Activated naive CD4-positive, alpha-beta T cell treated with anti-CD3 and anti-CD28 coated beads for 36 hours (primary cell): ENCODE results near the gene CDPF1. TPM values are rescaled to one million over a fixed set of nuclear protein-coding genes. Genes with fewer than 3 reads are reported as not detected.

Source experiments
- CTCF ChIA-PET: fragments of 350-600 bp; sonication (Branson Sonifier 250); formaldehyde crosslinking; loops from one replicate; lab custom pipeline; 2021; ENCODE audit warnings: antibody characterized with exemption; lab: Charles Lee
- DNase-seq: peaks from one replicate; pipeline ENCODE4 v3.0.0-alpha.2; 2020
- H3K27ac Mint-ChIP-seq: one replicate; pipeline ENCODE4 v1.8.0; 2021; ENCODE audit warnings: mild to moderate bottlenecking, mixed read lengths
- H3K27me3 Mint-ChIP-seq: one replicate; pipeline ENCODE4 v1.8.0; 2021; ENCODE audit warnings: low read depth, mixed read lengths
- H3K36me3 Mint-ChIP-seq: one replicate; pipeline ENCODE4 v1.8.0; 2021; ENCODE audit warnings: low read depth, mixed read lengths
- H3K4me1 Mint-ChIP-seq: one replicate; pipeline ENCODE4 v1.8.0; 2021; ENCODE audit warnings: low read depth, mixed read lengths
- H3K4me3 Mint-ChIP-seq: one replicate; pipeline ENCODE4 v1.8.0; 2021; ENCODE audit warnings: mild to moderate bottlenecking, moderate library complexity, mixed read lengths
- H3K9me3 Mint-ChIP-seq: one replicate; pipeline ENCODE4 v1.8.0; 2021; ENCODE audit warnings: mixed read lengths
- intact Hi-C: fragments of 100-400 bp; cut with micrococcal nuclease; formaldehyde crosslinking; loops from one replicate; pipeline ENCODE4 v1.15.1; 2023
- total RNA-seq, 2 experiments: library from RNA; stranded (reverse); gene quantifications; one replicate each; pipeline ENCODE4 v1.2.3, GENCODE V29; 2021

The CDPF1 gene
- total RNA-seq, 2 experiments from 2014 or later, result 6.9 to 8.0 TPM

- intact Hi-C loops, result no loop called here
- Mint-ChIP-seq H3K4me1 (peaks cover 5% of the 10 kb centered on the region), H3K27me3 (peaks cover 65% of the 10 kb centered on the region), H3K36me3 (no peaks in the 10 kb centered on the region), H3K27ac (no peak within 1 kb of the TSS), H3K9me3 (peaks cover 4% of the 10 kb centered on the region), H3K4me3 (no peak within 1 kb of the TSS)
- CTCF ChIA-PET, result no interaction called here
- no peak for DNase-seq
These were observed 13.1 kb upstream of the CDPF1 start, which contains the start of gene PKDREJ for GRCh38 chr22:46263216-46263590. PKDREJ (minus strand) TSS chr22:46263343; CDS start chr22:46263322, 21 bp downstream.

GRCh38 chr22:46262449-46263215 is 12.5 kb upstream of the CDPF1 start:
- Mint-ChIP-seq H3K36me3 (no peaks in the 10 kb centered on the region), H3K27ac (no peak overlapping the region), H3K4me3 (no peak overlapping the region), H3K4me1 (peaks cover 4% of the 10 kb centered on the region), H3K9me3 (peaks cover 6% of the 10 kb centered on the region), H3K27me3 (peaks cover 69% of the 10 kb centered on the region)
- peak; percentile 49 for DNase-seq
- intact Hi-C loops, result no loop called here
- CTCF ChIA-PET, result no interaction called here

- CTCF ChIA-PET, result interaction anchor here (0.6 kb wide), 1 partner anchor 11 kb away, joined by 7 read pairs; no protein-coding TSS in a partner anchor
- Mint-ChIP-seq H3K36me3 (no peaks in the 10 kb centered on the region), H3K4me1 (no peaks in the 10 kb centered on the region), H3K9me3 (peaks cover 6% of the 10 kb centered on the region), H3K27ac (no peak overlapping the region), H3K27me3 (peaks cover 54% of the 10 kb centered on the region), H3K4me3 (no peak overlapping the region)
- DNase-seq, result no peak
- intact Hi-C loops, result no loop called here
These were observed 9.9 kb upstream of the CDPF1 start for GRCh38 chr22:46260038-46260437.

GRCh38 chr22:46259374-46259773 is 9.3 kb upstream of the CDPF1 start:
- Mint-ChIP-seq H3K4me3 (no peak overlapping the region), H3K36me3 (no peaks in the 10 kb centered on the region), H3K27ac (no peak overlapping the region), H3K27me3 (peaks cover 49% of the 10 kb centered on the region), H3K4me1 (peaks cover under 1% of the 10 kb centered on the region), H3K9me3 (peaks cover 5% of the 10 kb centered on the region)
- CTCF ChIA-PET, result no interaction called here
- intact Hi-C loops, result no loop called here
- DNase-seq, result no peak

- CTCF ChIA-PET, result no interaction called here
- Mint-ChIP-seq H3K27me3 (peaks cover 26% of the 10 kb centered on the region), H3K36me3 (no peaks in the 10 kb centered on the region), H3K9me3 (peaks cover 4% of the 10 kb centered on the region), H3K27ac (no peak overlapping the region), H3K4me1 (peaks cover 14% of the 10 kb centered on the region), H3K4me3 (no peak overlapping the region)
- intact Hi-C loops, result no loop called here
- no peak for DNase-seq
These were observed 6.4 kb upstream of the CDPF1 start for GRCh38 chr22:46256358-46256958.

- Mint-ChIP-seq H3K27ac (no peak overlapping the region), H3K4me3 (peak overlapping the region; percentile 80), H3K4me1 (peaks cover 24% of the 10 kb centered on the region), H3K36me3 (no peaks in the 10 kb centered on the region), H3K9me3 (peaks cover 2% of the 10 kb centered on the region), H3K27me3 (no peaks in the 10 kb centered on the region)
- no peak for DNase-seq
- CTCF ChIA-PET, result no interaction called here
- intact Hi-C loops, result loop anchor here (2.0 kb wide), 1 partner anchor 15 kb away; no protein-coding TSS in a partner anchor
These were observed 1.8 kb upstream of the CDPF1 start for GRCh38 chr22:46251816-46252380.

GRCh38 chr22:46251266-46251665 is 1.2 kb upstream of the CDPF1 start:
- DNase-seq, result no peak
- CTCF ChIA-PET, result no interaction called here
- no peaks in the 10 kb centered on the region for H3K36me3 Mint-ChIP-seq
- peaks cover 26% of the 10 kb centered on the region for H3K4me1 Mint-ChIP-seq
- H3K27ac Mint-ChIP-seq, result peak overlapping the region; percentile 41
- H3K27me3 Mint-ChIP-seq, result no peaks in the 10 kb centered on the region
- H3K9me3 Mint-ChIP-seq, result no peaks in the 10 kb centered on the region
- H3K4me3 Mint-ChIP-seq, result peak overlapping the region; percentile 80
- intact Hi-C loops, result no loop called here

- Mint-ChIP-seq H3K4me3 (peak overlapping the region; percentile 80), H3K27ac (peak overlapping the region; percentile 41), H3K4me1 (peaks cover 26% of the 10 kb centered on the region), H3K9me3 (no peaks in the 10 kb centered on the region), H3K36me3 (no peaks in the 10 kb centered on the region), H3K27me3 (no peaks in the 10 kb centered on the region)
- intact Hi-C loops, result loop anchor here (1.0 kb wide), 2 partner anchors 46 to 215 kb away; partner anchors contain the start of gene GTSE1
- CTCF ChIA-PET, result no interaction called here
- peak; percentile 25 for DNase-seq
These were observed 661 bp upstream of the CDPF1 start for GRCh38 chr22:46250783-46251125.

GRCh38 chr22:46247443-46247975 is 2.6 kb downstream of the CDPF1 start:
- Mint-ChIP-seq H3K27ac (no peak overlapping the region), H3K4me3 (no peak overlapping the region), H3K27me3 (no peaks in the 10 kb centered on the region), H3K36me3 (peaks cover 2% of the 10 kb centered on the region), H3K4me1 (peaks cover 20% of the 10 kb centered on the region), H3K9me3 (no peaks in the 10 kb centered on the region)
- no peak for DNase-seq
- CTCF ChIA-PET, result no interaction called here
- intact Hi-C loops, result no loop called here

- no peaks in the 10 kb centered on the region for H3K27me3 Mint-ChIP-seq
- DNase-seq, result no peak
- intact Hi-C loops, result no loop called here
- peaks cover 2% of the 10 kb centered on the region for H3K36me3 Mint-ChIP-seq
- CTCF ChIA-PET, result interaction anchor here (1.1 kb wide), 1 partner anchor 70 kb away, joined by 3 read pairs; no protein-coding TSS in a partner anchor
- no peaks in the 10 kb centered on the region for H3K9me3 Mint-ChIP-seq
- no peak overlapping the region for H3K4me3 Mint-ChIP-seq
- peaks cover 9% of the 10 kb centered on the region for H3K4me1 Mint-ChIP-seq
- no peak overlapping the region for H3K27ac Mint-ChIP-seq
These were observed 3.9 kb downstream of the CDPF1 start for GRCh38 chr22:46246178-46246577.

- H3K36me3 Mint-ChIP-seq, result peaks cover 2% of the 10 kb centered on the region
- intact Hi-C loops, result no loop called here
These were observed 4.6 kb downstream of the CDPF1 start for GRCh38 chr22:46245511-46245910.

GRCh38 chr22:46244771-46245170 is 5.3 kb downstream of the CDPF1 start:
- H3K9me3 Mint-ChIP-seq, result no peaks in the 10 kb centered on the region
- no peak overlapping the region for H3K4me3 Mint-ChIP-seq
- no peaks in the 10 kb centered on the region for H3K27me3 Mint-ChIP-seq
- no peak for DNase-seq
- H3K4me1 Mint-ChIP-seq, result peaks cover 13% of the 10 kb centered on the region
- no peak overlapping the region for H3K27ac Mint-ChIP-seq
- intact Hi-C loops, result no loop called here
- CTCF ChIA-PET, result no interaction called here
- H3K36me3 Mint-ChIP-seq, result peaks cover 2% of the 10 kb centered on the region

More at GRCh38 chr22:46245511-46245910, 4.6 kb downstream of the CDPF1 start:
- CTCF ChIA-PET, result no interaction called here
- Mint-ChIP-seq H3K4me1 (peaks cover 6% of the 10 kb centered on the region), H3K27me3 (no peaks in the 10 kb centered on the region), H3K27ac (no peak overlapping the region), H3K4me3 (no peak overlapping the region), H3K9me3 (no peaks in the 10 kb centered on the region)
- no peak for DNase-seq
